ENCODE measurements around the gene CALU.

Gene CALU

GRCh38 chr7:128785738-128786137 lies 46.6 kb downstream of the CALU start:
- DNase-seq (ENCODE audit: low read depth) = no peak

- no peak for DNase-seq (ENCODE audit: low read depth)
These were observed 49.6 kb downstream of the CALU start for GRCh38 chr7:128788446-128789412.

DNA sequence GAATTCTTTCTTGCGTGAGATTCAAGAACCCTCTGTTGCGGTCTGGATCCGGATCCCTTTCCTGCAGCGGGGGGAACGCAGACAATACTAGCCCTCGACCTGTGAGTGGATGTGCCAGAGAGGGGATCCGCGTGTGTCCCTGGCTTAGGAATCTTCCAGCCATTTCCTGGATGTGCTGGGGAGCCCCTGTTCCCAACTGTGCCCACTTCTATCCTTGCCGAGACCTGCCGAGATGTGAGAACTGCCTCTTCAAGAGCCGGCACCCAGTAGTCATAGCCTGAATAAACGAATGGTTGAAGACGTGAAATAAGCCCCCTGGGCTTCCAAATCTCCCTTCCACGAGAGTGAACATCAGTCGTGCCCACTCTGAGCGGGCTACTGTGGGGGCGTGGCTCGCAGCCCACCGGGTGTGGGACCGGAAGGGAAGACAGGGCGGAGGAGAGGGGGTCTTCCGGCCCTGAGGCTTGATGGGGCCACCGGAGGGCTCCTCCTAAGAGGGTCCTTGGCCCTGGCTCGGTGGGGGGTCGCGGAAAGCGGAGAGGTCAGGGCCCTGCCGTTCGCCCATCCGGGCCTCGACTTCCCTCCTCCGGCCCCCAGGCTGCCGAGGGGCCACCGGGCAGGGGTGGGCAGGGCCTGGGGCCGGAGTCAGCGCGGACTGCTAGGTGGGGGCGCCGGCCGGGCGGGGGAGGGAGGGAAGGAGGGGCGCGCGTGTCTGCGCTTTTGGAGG lies 51.3 kb downstream of the CALU start:
- no peak for DNase-seq (ENCODE audit: low read depth)

DNA sequence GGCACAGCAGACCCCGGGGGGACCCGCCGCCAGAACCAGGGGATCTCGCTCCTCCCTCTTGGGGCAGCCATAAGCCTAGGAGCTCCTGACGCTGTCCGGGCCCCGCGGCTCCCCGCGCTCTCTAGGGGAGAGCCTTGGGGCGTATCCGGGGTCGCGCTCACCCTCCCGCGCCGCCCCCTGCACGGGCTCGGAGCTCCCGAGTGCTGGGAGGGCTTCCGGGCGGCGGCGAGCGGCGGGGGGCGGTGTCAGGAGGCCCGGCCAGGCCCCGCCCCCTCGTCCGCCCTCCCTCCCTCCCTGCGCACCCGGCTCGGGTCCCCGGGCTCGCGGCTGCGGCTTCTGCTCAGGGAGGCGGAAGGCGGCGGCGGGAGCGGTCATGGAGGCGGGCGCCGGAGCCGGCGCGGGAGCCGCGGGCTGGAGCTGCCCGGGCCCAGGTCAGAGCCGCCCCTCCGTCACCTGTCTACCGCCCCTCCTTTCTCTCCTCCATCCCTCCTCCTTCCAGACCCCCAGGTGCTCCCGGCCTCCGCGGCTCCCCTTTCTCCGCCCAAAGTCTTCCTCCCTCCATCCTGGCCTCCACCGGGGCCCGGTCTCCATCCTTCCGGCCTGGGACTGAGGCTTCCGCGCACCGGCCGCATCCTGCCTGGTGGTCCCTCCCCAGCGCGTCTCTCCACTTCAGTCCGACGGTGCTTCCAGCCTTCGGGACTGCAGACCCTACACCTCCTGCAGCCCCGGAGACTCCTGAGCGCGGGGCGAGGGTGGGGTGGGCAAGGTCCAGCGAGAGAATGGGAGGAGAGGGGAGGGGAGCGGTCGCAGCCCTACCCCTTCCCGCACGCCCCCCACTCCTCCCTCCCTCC lies 52.2 kb downstream of the CALU start, which contains the start of gene CCDC136:
Gene CCDC136, plus strand, starts transcription at position 848 of the 851 bp plus-strand sequence. CDS start 444 bp downstream, outside the sequence.
- peak; percentile 27 for DNase-seq (ENCODE audit: low read depth)

DNA sequence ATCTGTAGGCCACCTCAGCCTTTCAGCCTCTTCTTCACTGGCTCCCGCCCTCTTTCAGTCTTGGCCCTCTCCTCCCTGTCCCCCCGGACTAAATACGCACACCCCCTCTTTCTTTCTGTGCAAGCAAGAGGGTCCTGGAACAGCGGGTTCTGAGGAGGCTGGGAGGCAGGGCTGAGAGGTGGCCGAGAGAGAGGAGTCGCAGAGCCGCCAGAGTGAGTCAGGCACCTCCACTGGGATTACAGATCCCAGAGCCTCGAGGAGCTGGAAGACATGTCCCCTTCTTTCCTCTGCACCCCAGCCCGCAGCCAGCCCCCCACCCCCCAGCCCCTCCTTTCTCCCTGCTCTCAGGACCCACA lies 52.8 kb downstream of the CALU start:
- DNase-seq (ENCODE audit: low read depth) = no peak

DNA sequence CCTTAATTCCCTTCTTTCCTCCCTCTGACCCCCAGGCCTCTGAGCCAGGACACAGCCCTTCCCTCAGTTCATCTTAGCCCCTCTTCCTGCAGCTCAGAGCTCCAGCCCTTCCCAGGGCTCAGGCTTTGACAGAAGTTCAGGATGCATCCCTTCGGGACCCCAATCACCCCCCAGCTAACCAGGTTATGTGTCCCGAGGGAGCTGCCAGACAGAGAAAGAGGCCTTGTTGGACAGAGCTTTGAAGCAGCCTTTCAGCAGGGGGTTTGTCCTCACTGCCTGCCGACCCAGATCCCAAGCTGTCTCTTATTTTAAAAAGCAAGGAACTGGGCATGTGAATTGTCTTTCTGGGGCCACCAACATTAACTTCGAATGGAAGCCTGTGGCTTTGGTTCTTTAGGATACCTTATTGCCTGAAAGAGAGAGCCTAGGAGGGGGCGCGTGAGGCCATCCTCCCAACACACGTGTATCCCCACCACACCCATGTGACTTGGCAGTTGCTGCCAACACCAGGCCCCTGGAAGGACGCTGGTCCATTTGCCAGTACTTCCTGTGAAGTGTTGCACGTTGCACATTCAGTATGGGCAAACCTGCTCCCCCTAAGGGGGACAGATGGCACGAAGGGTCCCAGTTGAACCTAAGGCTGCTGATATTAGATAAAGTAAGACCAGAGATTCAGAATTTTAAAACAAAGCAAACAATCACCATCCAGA lies 53.5 kb downstream of the CALU start:
- DNase-seq (ENCODE audit: low read depth) = no peak

DNA sequence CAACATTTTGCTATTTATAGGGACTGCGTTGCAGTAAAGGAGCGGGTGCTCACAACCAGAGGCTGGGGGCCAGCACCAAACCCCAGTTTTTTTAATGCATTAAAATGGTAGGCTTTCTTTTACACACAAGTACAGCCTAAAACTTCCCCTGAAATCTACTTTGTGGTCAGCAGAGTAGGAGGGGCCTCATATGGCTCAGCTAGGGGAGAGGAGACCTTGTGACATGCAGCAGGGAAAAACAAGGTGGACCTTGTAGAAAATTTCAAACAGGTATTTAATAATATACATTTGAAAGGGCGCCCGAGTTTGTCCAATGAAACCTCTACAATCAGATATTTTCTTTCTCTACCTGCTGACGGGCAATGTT lies 54.0 kb downstream of the CALU start:
- DNase-seq (ENCODE audit: low read depth) = no peak

DNA sequence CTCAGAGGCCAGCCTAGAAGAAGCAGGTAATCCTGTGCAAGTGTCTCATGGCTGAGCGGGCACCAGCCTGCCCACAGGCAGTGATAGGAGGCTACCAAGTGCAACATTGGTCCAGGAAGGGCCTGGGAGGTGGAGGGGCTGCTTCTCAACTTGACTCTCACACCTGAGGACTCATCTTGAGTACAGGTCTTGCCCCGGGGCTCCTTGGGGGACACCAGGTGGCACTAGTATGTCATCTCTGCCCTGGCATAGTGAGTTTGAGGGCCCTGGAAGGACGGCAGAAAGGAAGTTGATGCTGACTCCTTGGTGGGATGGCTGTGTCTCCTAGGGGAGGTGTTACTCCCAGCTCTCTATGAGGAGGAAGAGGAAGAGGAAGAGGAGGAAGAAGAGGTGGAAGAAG lies 54.9 kb downstream of the CALU start:
- DNase-seq (ENCODE audit: low read depth) = no peak

GRCh38 chr7:128794436-128794835 lies 55.3 kb downstream of the CALU start:
- DNase-seq (ENCODE audit: low read depth) = no peak

DNA sequence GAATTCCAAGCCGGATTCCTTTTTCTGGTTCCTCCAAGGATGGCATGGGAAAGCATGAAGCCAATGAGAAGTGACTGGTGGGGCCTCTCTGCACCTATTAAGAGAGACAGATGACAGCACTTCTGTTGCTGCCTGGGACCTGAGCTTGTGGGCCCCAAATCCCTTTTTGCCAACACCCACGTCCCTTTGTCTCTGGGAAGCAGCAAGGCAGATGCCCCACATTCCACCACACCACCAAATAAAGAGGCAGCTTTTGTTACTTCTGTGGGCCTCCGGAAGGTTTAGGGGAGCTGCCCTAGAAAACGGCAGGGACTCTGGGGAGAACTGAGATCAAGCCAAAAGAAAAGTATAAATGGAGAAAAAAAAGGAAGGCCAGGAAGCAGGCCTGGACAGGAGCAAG lies 56.0 kb downstream of the CALU start:
- no peak for DNase-seq (ENCODE audit: low read depth)

DNA sequence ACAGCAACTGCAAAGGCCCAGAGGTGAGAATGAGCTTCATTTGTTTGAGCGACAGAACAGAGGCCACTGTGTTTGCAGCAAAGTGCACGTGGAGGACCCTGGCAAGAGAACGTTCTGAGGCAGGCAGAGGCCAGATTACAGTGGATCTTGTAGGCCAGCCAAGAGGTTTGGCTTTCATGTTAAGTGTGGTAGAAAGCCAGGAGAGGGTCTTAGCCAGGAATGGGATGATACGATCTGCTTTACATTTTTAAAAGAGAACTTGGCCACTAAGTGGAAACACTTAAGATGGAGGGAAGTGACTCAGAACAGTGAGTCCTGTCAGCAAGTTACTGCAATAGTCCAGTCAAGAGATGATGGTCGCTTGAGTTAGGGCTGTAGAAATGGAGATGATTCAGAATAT lies 57.2 kb downstream of the CALU start:
- peak; percentile 51 for DNase-seq (ENCODE audit: low read depth)

- no peak for DNase-seq (ENCODE audit: low read depth)
These were observed 60.3 kb downstream of the CALU start for GRCh38 chr7:128799451-128799850.

DNA sequence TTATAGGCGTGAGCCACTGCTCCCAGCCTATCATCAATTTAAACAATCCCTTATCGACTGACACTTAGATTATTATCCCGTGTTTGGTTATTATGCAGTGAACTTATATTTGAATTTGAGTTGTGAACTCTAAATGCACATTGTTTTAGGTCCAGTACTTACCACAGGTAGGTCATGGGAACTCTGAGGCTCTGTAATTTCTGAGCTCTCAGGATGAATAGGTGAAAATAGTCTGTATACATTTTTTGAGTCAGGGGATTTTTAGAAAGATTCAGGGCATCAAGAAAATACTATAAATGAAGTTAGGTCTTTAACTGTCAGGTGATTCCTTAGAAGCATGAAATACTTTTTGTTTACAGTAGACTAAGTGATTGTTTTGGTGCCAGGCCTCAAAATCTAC lies 61.4 kb downstream of the CALU start:
- DNase-seq (ENCODE audit: low read depth) = no peak

GRCh38 chr7:128801003-128801402 lies 61.8 kb downstream of the CALU start:
- DNase-seq (ENCODE audit: low read depth) = no peak

GRCh38 chr7:128801667-128802418 lies 62.7 kb downstream of the CALU start:
- DNase-seq (ENCODE audit: low read depth) = no peak

- no peak for DNase-seq (ENCODE audit: low read depth)
These were observed 65.3 kb downstream of the CALU start for GRCh38 chr7:128804484-128804883.

GRCh38 chr7:128805225-128805624 lies 66.1 kb downstream of the CALU start:
- no peak for DNase-seq (ENCODE audit: low read depth)

DNA sequence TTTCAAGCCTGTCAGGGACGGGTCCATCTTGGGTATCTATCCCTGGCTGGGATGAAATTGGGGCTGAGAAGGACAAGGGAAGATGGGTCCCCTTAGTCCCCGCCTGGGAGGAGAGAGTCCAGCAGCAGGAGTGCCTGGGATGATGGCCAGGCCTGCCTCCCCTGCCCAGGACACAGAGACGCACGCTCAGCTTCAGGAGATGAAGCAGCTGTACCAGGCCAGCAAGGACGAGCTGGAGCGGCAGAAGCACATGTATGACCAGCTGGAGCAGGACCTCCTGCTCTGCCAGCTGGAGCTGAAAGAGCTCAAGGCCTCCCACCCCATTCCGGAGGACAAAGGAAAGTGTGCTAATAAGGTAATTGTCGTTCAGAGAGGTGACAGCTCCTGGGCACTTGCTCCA lies 68.0 kb downstream of the CALU start:
- no peak for DNase-seq (ENCODE audit: low read depth)

GRCh38 chr7:128809363-128809762 lies 70.2 kb downstream of the CALU start:
- no peak for DNase-seq (ENCODE audit: low read depth)

DNA sequence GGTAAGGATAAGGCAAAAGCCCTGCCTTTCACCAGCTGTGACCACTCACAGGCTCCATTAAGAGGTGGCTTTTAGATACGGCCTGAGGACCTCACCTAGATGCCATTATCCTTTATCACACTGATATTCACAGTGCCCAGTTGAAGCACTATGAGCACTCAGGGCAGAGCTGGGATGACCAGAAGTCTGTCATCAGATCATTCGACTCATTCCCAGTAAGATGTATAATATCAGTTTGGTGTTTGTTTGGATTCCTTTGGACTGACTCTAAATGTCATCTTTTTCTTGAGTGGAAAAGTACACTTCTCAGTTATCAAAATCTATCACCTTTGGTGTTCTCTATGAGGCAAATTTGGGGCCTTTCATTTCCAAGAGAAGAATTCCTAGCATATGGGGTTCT lies 71.3 kb downstream of the CALU start:
- no peak for DNase-seq (ENCODE audit: low read depth)

- DNase-seq (ENCODE audit: low read depth) = no peak
These were observed 71.8 kb downstream of the CALU start for GRCh38 chr7:128810997-128811396.
